Measurements from ENCODE around the gene EPS8. TPM values are rescaled to one million over a fixed set of nuclear protein-coding genes. Genes with fewer than 3 reads are reported as not detected.
A peak's percentile ranks its signal among the peaks of the same experiment; 100 is the strongest.

Gene EPS8
- total RNA-seq, 1 donor from 2014 or later = 41.7 TPM

DNA sequence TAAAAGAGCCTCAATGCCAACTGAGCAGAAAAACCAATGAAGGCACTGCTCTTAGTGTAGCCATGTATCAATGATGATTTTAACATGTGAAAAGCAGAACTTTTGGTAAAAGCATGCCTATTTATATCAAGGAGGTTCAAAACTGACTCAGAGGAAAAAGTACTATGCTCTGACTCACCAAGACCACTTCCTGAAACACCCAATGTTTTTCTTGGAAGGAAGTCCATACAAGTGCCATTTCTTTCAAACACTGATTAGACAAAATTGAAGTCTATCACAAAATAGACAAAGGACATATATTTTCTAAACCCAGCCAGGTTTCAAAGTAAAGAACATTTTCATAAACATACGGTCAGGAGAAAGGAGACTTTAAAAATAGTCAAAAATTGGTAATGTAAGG, 88.6 kb downstream of the EPS8 start:
- H3K4me3 ChIP-seq (ENCODE audit: low read depth, low read length) = no peak overlapping the region
- TF ChIP-seq, protein P1, sequence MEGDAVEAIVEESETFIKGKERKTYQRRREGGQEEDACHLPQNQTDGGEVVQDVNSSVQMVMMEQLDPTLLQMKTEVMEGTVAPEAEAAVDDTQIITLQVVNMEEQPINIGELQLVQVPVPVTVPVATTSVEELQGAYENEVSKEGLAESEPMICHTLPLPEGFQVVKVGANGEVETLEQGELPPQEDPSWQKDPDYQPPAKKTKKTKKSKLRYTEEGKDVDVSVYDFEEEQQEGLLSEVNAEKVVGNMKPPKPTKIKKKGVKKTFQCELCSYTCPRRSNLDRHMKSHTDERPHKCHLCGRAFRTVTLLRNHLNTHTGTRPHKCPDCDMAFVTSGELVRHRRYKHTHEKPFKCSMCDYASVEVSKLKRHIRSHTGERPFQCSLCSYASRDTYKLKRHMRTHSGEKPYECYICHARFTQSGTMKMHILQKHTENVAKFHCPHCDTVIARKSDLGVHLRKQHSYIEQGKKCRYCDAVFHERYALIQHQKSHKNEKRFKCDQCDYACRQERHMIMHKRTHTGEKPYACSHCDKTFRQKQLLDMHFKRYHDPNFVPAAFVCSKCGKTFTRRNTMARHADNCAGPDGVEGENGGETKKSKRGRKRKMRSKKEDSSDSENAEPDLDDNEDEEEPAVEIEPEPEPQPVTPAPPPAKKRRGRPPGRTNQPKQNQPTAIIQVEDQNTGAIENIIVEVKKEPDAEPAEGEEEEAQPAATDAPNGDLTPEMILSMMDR (conservative IDR thresholded peaks at IDR 0.05; ENCODE audit: low read depth, low read length) = no peak
- peak; percentile 73 for DNase-seq (ENCODE audit: low read depth)

DNA sequence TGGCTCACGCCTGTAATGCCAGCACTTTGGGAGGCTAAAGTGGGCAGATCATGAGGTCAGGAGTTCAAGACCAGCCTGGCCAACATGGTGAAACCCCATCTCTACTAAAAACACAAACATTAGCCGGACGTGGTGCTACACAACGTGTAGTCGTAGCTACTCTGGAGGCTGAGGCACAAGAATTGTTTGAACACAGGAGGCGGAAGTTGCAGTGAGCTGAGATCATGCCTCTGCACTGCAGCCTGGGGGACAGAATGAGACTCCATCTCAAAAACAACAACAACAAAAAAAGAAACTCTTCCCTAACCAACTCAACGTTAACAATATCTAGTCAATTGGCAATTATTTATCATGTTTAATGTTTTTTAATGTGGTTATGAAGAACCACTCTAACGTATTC, 89.3 kb downstream of the EPS8 start:
- no peak overlapping the region for H3K4me3 ChIP-seq (ENCODE audit: low read depth, low read length)
- TF ChIP-seq, protein P1 (conservative IDR thresholded peaks at IDR 0.05; ENCODE audit: low read depth, low read length) = no peak
- DNase-seq (ENCODE audit: low read depth) = no peak

DNA sequence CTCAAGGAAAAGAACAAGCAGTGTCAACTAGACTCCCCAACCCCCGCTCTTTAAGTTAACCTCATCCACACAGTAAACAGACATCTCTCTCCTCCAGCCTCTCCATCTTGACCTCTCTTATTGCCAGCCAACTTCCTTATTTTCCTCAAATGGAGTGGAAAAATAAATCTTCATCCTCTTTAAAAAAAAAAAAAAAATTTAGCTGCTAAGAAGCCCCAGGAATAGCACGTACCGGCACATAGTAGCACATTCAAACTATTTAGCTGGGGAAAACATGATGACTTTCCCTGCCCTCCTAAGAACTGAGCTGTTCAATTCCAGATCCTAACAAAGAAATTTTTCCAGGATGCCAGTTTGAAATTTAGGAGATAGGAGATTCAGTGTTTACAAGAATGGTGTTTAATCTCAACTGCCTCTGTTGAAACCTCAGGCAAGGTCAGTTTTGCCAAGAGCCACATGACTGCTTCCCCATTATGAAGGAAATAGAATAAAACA, 90.8 kb downstream of the EPS8 start:
- no peak for DNase-seq (ENCODE audit: low read depth)
- no peak overlapping the region for H3K4me3 ChIP-seq (ENCODE audit: low read depth, low read length)
- TF ChIP-seq, protein P1 (conservative IDR thresholded peaks at IDR 0.05; ENCODE audit: low read depth, low read length) = no peak

DNA sequence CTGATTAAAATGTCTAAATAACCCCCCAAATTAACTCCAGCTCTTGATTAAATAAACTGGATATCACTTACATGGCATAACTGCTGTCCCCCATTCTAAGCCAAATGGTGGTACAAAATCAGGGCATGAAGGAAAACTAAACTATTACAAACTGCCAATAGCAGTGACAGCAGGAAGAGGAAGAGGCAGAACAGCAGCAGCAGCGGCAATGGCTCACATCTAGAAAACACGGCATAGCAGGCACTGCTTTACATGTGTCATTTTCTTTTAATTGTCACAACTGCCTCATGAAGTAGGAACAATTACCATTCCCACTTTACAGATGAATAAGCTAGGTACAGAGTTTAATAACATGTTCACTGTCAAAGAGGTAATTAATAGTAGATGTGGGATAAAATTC, 92.0 kb downstream of the EPS8 start:
- DNase-seq (ENCODE audit: low read depth) = no peak
- no peak overlapping the region for H3K4me3 ChIP-seq (ENCODE audit: low read depth, low read length)
- TF ChIP-seq, protein P1 (conservative IDR thresholded peaks at IDR 0.05; ENCODE audit: low read depth, low read length) = no peak

GRCh38 chr12:15693228-15693911, 95.8 kb downstream of the EPS8 start:
- TF ChIP-seq, protein P1 (conservative IDR thresholded peaks at IDR 0.05; ENCODE audit: low read depth, low read length) = no peak
- no peak for DNase-seq (ENCODE audit: low read depth)
- no peak overlapping the region for H3K4me3 ChIP-seq (ENCODE audit: low read depth, low read length)

DNA sequence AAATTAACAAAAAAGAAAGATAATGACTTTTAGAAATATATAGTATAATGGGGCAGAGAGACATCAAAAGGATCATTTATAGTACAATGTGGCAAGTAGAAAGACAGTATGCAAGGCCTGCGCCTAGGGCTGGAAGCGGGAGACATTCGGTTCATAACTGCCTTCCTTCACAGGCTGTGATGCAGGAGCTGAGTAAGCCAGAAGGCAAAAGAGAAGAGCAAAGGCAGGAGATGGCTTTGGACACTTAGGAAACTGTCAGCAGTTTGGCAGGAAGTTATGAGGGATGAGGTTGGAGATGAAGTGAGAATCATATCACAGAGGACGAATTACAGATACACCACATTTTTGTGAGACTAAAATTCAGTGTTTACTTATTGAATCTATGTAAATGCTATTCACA, 97.8 kb downstream of the EPS8 start:
- TF ChIP-seq, protein P1 (conservative IDR thresholded peaks at IDR 0.05; ENCODE audit: low read depth, low read length) = no peak
- no peak for DNase-seq (ENCODE audit: low read depth)
- no peak overlapping the region for H3K4me3 ChIP-seq (ENCODE audit: low read depth, low read length)

DNA sequence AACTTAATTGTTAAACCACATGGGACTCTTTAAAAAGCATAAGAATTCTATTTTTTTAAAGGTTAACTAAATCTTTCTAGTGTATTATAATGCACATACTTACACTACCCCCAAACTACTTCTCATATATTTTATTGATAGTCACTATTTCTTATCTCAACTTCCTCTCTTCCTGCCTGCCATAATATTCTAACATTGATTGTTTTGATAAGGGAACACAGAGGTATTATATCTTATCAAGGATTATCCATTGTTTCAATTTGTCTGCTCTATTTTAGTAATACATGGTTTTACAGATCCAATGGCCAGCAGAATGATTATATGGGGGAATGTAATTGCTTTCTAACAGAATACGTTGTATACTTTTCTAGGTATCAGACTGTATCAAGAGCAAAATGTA, 98.9 kb downstream of the EPS8 start:
- H3K4me3 ChIP-seq (ENCODE audit: low read depth, low read length) = no peak overlapping the region
- DNase-seq (ENCODE audit: low read depth) = no peak
- TF ChIP-seq, protein P1 (conservative IDR thresholded peaks at IDR 0.05; ENCODE audit: low read depth, low read length) = no peak

All from epithelial cell of proximal tubule (primary cell).